B cell (primary cell): ENCODE data around the gene TMEM235. TPM values are rescaled to one million over a fixed set of nuclear protein-coding genes. Genes with fewer than 3 reads are reported as not detected.
A peak's percentile ranks its signal among the peaks of the same experiment; 100 is the strongest.

Experiments
- ATAC-seq: fragments of 200-7000 bp; cut with Tn5 transposase; one replicate; pipeline ENCODE4 v1.10.0; 2021; ENCODE audit warnings: low read depth, mild to moderate bottlenecking, moderate number of reproducible peaks, moderate library complexity
- CTCF ChIA-PET: fragments of 350-600 bp; sonication (Branson Sonifier 250); formaldehyde crosslinking; loops from one replicate; lab custom pipeline; 2021; ENCODE audit warnings: antibody characterized with exemption, inconsistent platforms; lab: Charles Lee
- POLR2A ChIA-PET: fragments of 350-600 bp; sonication (Branson Sonifier 250); formaldehyde crosslinking; loops from one replicate; lab custom pipeline; 2021; ENCODE audit warnings: antibody characterized with exemption; lab: Charles Lee
- DNase-seq: peaks from one replicate; pipeline ENCODE4 v3.0.0; 2013
- H2AFZ ChIP-seq: 2 replicates; pipeline ENCODE4 v1.6.1; 2012; ENCODE audit warnings: mild to moderate bottlenecking, low read depth, low read length; ENCODE audit not compliant: insufficient read depth, poor library complexity, severe bottlenecking
- H3K27ac ChIP-seq, 2 donors: 1 replicate in 1 of 2; 2 replicates in 1 of 2; pipeline ENCODE4 v1.5.1; 2012 to 2013; ENCODE audit warnings: low read length in 2 of 2, mild to moderate bottlenecking in 2 of 2, moderate library complexity in 1 of 2
- H3K27me3 ChIP-seq, 4 experiments: fragments of 200-600 bp in 1 of 4; sonication (generic) in 1 of 4; replicated peaks in 1 of 4; 1 replicate in 2 of 4; 2 replicates in 2 of 4; pipeline versions ENCODE4 v1.6.1 to v1.7.0; 2013 to 2016; ENCODE audit warnings: low read length in 3 of 4, mild to moderate bottlenecking in 2 of 4, mixed read lengths in 1 of 4, moderate library complexity in 1 of 4; ENCODE audit not compliant: insufficient read depth in 4 of 4, control insufficient read depth in 3 of 4; ENCODE audit errors: control extremely low read depth in 1 of 4
- H3K36me3 ChIP-seq, 2 experiments: replicated peaks in 1 of 2; 1 replicate in 1 of 2; 2 replicates in 1 of 2; pipeline versions ENCODE4 v1.6.1 to v1.7.1; 2013; ENCODE audit warnings: low read length in 1 of 2; ENCODE audit not compliant: insufficient read depth in 2 of 2, control insufficient read depth in 1 of 2; ENCODE audit errors: control extremely low read depth in 1 of 2, extremely low read depth in 1 of 2
- H3K4me1 ChIP-seq, 2 donors: fragments of 200-600 bp in 1 of 2; sonication (generic) in 1 of 2; 1 replicate in 1 of 2; 2 replicates in 1 of 2; pipeline versions ENCODE4 v1.5.1 to v1.6.1; 2013 to 2017; ENCODE audit warnings: low read length in 2 of 2; ENCODE audit not compliant: control insufficient read depth in 2 of 2, insufficient read depth in 2 of 2
- H3K4me2 ChIP-seq: replicated peaks from 2 replicates; pipeline ENCODE3; 2012; ENCODE audit warnings: mild to moderate bottlenecking, low read depth, low read length; ENCODE audit not compliant: poor library complexity, severe bottlenecking
- H3K4me3 ChIP-seq, 5 experiments: fragments of 200-600 bp in 1 of 5; sonication (generic) in 1 of 5; 1 replicate in 3 of 5; 2 replicates in 2 of 5; pipeline versions ENCODE4 v1.5.1 to v1.7.0; 2011 to 2016; ENCODE audit warnings: low read length in 4 of 5, mild to moderate bottlenecking in 4 of 5, low read depth in 2 of 5, control low read depth in 1 of 5, moderate library complexity in 1 of 5; ENCODE audit not compliant: insufficient read depth in 1 of 5; ENCODE audit errors: control extremely low read depth in 1 of 5, extremely low read depth in 1 of 5
- H3K79me2 ChIP-seq: fragments of 200-600 bp; sonication (generic); one replicate; pipeline ENCODE4 v1.6.0; 2016; ENCODE audit warnings: low read length; ENCODE audit not compliant: control insufficient read depth, insufficient read depth
- H3K9ac ChIP-seq: fragments of 200-600 bp; sonication (generic); 2 replicates; pipeline ENCODE4 v1.6.1; 2017; ENCODE audit warnings: mild to moderate bottlenecking, low read length, moderate library complexity
- H3K9me3 ChIP-seq, 3 donors: one replicate each; pipeline versions ENCODE4 v1.6.1 to v1.7.1; 2013; ENCODE audit warnings: low read length in 2 of 3; ENCODE audit not compliant: control insufficient read depth in 2 of 3, insufficient read depth in 1 of 3; ENCODE audit errors: control extremely low read depth in 1 of 3
- H4K20me1 ChIP-seq: 2 replicates; pipeline ENCODE4 v1.6.0; 2012; ENCODE audit warnings: mild to moderate bottlenecking, low read length; ENCODE audit not compliant: insufficient read depth, control insufficient read depth, poor library complexity, severe bottlenecking
- H3K27ac Mint-ChIP-seq: one replicate; pipeline ENCODE4 v1.8.0; 2021; ENCODE audit warnings: mixed read lengths
- H3K27me3 Mint-ChIP-seq: one replicate; pipeline ENCODE4 v1.8.0; 2021; ENCODE audit warnings: mixed read lengths
- H3K4me1 Mint-ChIP-seq: one replicate; pipeline ENCODE4 v1.8.0; 2021; ENCODE audit warnings: mixed read lengths
- H3K4me3 Mint-ChIP-seq: one replicate; pipeline ENCODE4 v1.8.0; 2021; ENCODE audit warnings: mixed read lengths
- H3K9me3 Mint-ChIP-seq: one replicate; pipeline ENCODE4 v1.8.0; 2022; ENCODE audit warnings: mixed read lengths; ENCODE audit not compliant: insufficient read depth
- CTCF ChIP-seq: fragments of 200-600 bp; IDR thresholded peaks from one replicate; pipeline ENCODE4 v1.8.0; 2022; ENCODE audit warnings: antibody characterized with exemption, mild to moderate bottlenecking
- EZH2 ChIP-seq: IDR thresholded peaks from 2 replicates; pipeline ENCODE4 v1.6.1; 2012; ENCODE audit warnings: borderline replicate concordance, low read depth, mild to moderate bottlenecking, moderate library complexity, low read length; ENCODE audit not compliant: insufficient read depth, poor library complexity, severe bottlenecking
- WGBS: methylation state at CpG from one replicate; pipeline ENCODE4 v1.1.5; 2013; ENCODE audit warnings: missing lambda C conversion rate; ENCODE audit not compliant: insufficient coverage; 5-methylcytosine and 5-hydroxymethylcytosine counted together
- intact Hi-C: fragments of 100-400 bp; cut with micrococcal nuclease; formaldehyde crosslinking; loops from one replicate; pipeline ENCODE4 v1.10.0; 2022
- polyA plus RNA-seq: library from polyadenylated mRNA; depleted of rRNA; stranded (reverse); fragments of >200 nt; gene quantifications from 2 replicates; pipeline ENCODE4 v1.2.3, GENCODE V29; 2012
- total RNA-seq, 2 donors: library from RNA; stranded (reverse); fragments of 120-200 nt in 1 of 2; gene quantifications; 1 replicate in 1 of 2; 2 replicates in 1 of 2; pipeline versions ENCODE4 v1.2.3 to v1.2.4, GENCODE V29; 2013 to 2022

TMEM235 gene
- total and polyA plus RNA-seq, 2 donors (not counting 1 experiment from before 2014, with no cell fraction given), result not detected

- WGBS, result 89% methylated on average over 7 of the region's 12 CpGs
- Mint-ChIP-seq H3K9me3 (no peaks in the 10 kb centered on the region), H3K4me3 (peak overlapping the region; percentile 68), H3K27ac (peak overlapping the region; percentile 83), H3K27me3 (peaks cover 24% of the 10 kb centered on the region), H3K4me1 (peaks cover 39% of the 10 kb centered on the region)
- H3K79me2 ChIP-seq, result no peaks in the 10 kb centered on the region
- no peak for TF ChIP-seq CTCF
- no peak for TF ChIP-seq EZH2
- POLR2A ChIA-PET, result interaction anchor here (0.7 kb wide), 1 partner anchor 118 kb away, joined by 11 read pairs; no protein-coding TSS in a partner anchor
- no peak overlapping the region for H2AFZ ChIP-seq
- H3K4me1 ChIP-seq, result peaks cover 4 to 27% of the 10 kb centered on the region in 2 donors
- H3K27me3 ChIP-seq, result peaks cover 0 to 23% (median 10%) of the 10 kb centered on the region in 4 experiments
- DNase-seq (no peak), ATAC-seq (no peak)
- H3K27ac ChIP-seq, result no peak overlapping the region
- H3K9ac ChIP-seq, result no peak overlapping the region
- H3K4me3 ChIP-seq, result no peak overlapping the region
- H4K20me1 ChIP-seq, result no peaks in the 10 kb centered on the region
- CTCF ChIA-PET, result interaction anchor here (1.5 to 3.7 kb wide), 3 partner anchors 17 to 89 kb away, joined by 4 to 14 read pairs (median 6); no protein-coding TSS in a partner anchor
- no peaks in the 10 kb centered on the region for H3K36me3 ChIP-seq
- peaks cover 0 to 4% (median 0%) of the 10 kb centered on the region in 3 donors for H3K9me3 ChIP-seq
- H3K4me2 ChIP-seq, result no peak overlapping the region
- intact Hi-C loops, result no loop called here
These were observed 40.2 kb downstream of the TMEM235 start for GRCh38 chr17:78271419-78272170.
